GM10248 (cell line): ENCODE data around the gene DDX51.

ENCODE experiments used
- CTCF ChIA-PET: fragments of 300-600 bp; sonication (Branson Sonifier 250); formaldehyde crosslinking; extraction: SDS; loops from one replicate; lab custom pipeline; 2021; ENCODE audit warnings: antibody characterized with exemption; lab: Yijun Ruan, JAX
- POLR2A ChIA-PET: fragments of 350-650 bp; sonication (Branson Sonifier 250); formaldehyde crosslinking; extraction: SDS; loops from one replicate; lab custom pipeline; 2020; ENCODE audit warnings: antibody characterized with exemption; lab: Yijun Ruan, JAX
- DNase-seq: peaks from one replicate; pipeline ENCODE4 v3.0.0; 2012; ENCODE audit errors: extremely low spot score
- CTCF ChIP-seq: IDR thresholded peaks from 2 replicates; pipeline ENCODE4 v1.5.1; 2012; ENCODE audit warnings: mild to moderate bottlenecking, low read depth; ENCODE audit errors: extremely low read depth, missing control alignments, control extremely low read depth

Gene DDX51

GRCh38 chr12:132144810-132145168 lies 670 bp upstream of the DDX51 start:
- no peak for DNase-seq
- ChIA-PET POLR2A (no interaction called here), CTCF (interaction anchor here (1.7 kb wide), 1 partner anchor 9 kb away, joined by 11 read pairs; no protein-coding TSS in a partner anchor)
- TF ChIP-seq CTCF = no peak

GRCh38 chr12:132143336-132144071 lies 615 bp downstream of the DDX51 start:
- DNase-seq = no peak
- TF ChIP-seq CTCF = no peak
- POLR2A ChIA-PET = no interaction called here
- CTCF ChIA-PET = interaction anchor here (1.4 kb wide), 1 partner anchor 10 kb away, joined by 3 read pairs; no protein-coding TSS in a partner anchor

DNA sequence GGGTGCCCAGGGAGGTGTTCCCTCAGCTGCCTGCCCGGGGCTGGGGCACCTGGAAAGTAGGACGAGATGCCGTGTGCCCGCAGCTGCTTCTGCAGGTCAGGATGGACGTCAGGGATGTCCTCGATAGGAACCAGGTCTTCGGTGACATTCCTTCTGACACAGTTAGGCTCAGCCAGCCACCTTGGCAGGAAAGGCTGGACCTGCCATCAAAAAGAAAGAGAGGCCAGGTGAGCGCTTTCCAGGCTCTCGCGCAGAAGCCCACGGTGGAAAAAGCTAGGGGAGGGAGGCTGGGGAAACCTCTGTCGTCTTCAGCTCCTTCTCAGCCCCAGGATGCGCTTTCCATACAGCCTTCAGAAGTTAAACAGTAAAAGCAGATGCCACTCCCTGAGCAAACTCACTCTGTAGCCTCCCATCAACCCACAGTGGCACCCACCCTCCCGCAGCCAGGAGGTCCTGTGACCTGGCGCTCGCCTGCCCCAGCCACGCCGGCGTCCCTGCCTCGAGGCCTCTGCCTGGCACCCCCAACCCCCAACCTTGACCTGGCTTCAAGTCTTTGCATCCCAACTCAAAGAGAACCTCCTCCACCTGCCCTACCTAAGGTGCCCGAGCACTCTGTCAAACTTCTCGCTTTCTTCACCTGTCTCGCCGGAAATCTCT lies 1.3 kb downstream of the DDX51 start:
- CTCF ChIA-PET = interaction anchor here (1.4 kb wide), 1 partner anchor 11 kb away, joined by 3 read pairs; no protein-coding TSS in a partner anchor
- no peak for TF ChIP-seq CTCF
- no peak for DNase-seq
- POLR2A ChIA-PET = no interaction called here

- ChIA-PET CTCF (interaction anchor here (1.7 kb wide), 1 partner anchor 14 kb away, joined by 5 read pairs; no protein-coding TSS in a partner anchor), POLR2A (no interaction called here)
- no peak for DNase-seq
- no peak for TF ChIP-seq CTCF
These were observed 2.0 kb downstream of the DDX51 start for GRCh38 chr12:132141976-132142678.

- ChIA-PET CTCF (interaction anchor here (1.0 to 1.8 kb wide), 3 partner anchors 10 to 273 kb away, joined by 3 to 7 read pairs (median 5); no protein-coding TSS in a partner anchor), POLR2A (no interaction called here)
- no peak for TF ChIP-seq CTCF
- DNase-seq = no peak
These were observed 2.9 kb downstream of the DDX51 start for GRCh38 chr12:132140918-132141841.
